Cardiac fibroblast (primary cell): ENCODE measurements around the gene CYB5B.
A peak's percentile ranks its signal among the peaks of the same experiment; 100 is the strongest.

Source experiments
- DNase-seq, 2 donors: peaks; one replicate each; pipeline versions ENCODE4 v3.0.0 to v3.0.0-alpha.2; 2010; ENCODE audit warnings: low read depth in 2 of 2
- H3K4me3 ChIP-seq, 2 donors: replicated peaks in 1 of 2; 1 replicate in 1 of 2; 2 replicates in 1 of 2; pipeline ENCODE4 v1.5.1; 2011; ENCODE audit warnings: low read depth in 2 of 2, low read length in 2 of 2, mild to moderate bottlenecking in 2 of 2, moderate library complexity in 1 of 2
- TF ChIP-seq, protein P1 (sequence below): IDR thresholded peaks from one replicate; pipeline ENCODE4 v1.5.1; 2011; ENCODE audit warnings: low read depth, mild to moderate bottlenecking, low read length, inconsistent platforms

Gene CYB5B

DNA sequence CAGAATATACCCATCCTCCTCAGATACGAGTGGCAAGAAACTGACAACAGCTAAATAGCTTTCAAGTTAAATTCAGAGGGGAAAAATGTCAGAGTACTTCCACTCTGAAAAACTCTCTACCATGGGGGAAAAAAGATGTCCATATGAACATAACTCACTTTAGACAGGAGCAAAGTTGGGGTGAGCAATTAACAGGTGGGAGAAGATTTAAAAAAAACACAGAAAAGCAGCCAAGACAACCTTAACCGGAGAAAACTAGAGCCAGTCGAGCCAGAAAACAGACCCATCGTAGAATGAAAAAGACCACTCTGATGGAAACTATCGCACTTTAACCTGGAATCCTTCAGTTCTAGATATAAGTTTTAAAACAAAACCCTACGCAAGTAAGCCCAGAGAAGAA lies 39.4 kb upstream of the CYB5B start:
- H3K4me3 ChIP-seq, result peak overlapping the region; percentile 63 to 82
- DNase-seq, result no peak
- TF ChIP-seq, protein P1, sequence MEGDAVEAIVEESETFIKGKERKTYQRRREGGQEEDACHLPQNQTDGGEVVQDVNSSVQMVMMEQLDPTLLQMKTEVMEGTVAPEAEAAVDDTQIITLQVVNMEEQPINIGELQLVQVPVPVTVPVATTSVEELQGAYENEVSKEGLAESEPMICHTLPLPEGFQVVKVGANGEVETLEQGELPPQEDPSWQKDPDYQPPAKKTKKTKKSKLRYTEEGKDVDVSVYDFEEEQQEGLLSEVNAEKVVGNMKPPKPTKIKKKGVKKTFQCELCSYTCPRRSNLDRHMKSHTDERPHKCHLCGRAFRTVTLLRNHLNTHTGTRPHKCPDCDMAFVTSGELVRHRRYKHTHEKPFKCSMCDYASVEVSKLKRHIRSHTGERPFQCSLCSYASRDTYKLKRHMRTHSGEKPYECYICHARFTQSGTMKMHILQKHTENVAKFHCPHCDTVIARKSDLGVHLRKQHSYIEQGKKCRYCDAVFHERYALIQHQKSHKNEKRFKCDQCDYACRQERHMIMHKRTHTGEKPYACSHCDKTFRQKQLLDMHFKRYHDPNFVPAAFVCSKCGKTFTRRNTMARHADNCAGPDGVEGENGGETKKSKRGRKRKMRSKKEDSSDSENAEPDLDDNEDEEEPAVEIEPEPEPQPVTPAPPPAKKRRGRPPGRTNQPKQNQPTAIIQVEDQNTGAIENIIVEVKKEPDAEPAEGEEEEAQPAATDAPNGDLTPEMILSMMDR, result no peak

DNA sequence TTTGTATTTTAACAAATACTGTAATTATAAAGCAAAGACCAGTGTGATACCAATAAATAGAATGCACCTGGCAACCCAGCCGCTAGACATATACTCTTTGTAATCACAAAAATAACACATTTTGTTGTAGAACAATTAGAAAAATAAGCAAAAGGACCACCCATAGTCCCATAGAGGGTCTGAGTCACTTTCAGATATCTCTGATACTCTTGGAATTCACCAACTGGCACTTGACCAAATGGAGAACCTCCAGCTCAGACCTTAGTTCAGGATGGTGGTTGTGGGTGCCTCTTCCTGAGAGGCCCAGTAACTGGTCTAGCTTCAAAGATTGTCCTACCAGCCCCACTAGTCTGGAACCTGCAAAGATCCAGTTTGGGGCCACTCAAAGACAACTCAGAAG lies 37.8 kb upstream of the CYB5B start:
- TF ChIP-seq, protein P1, result no peak
- H3K4me3 ChIP-seq, result no peak overlapping the region
- peak in 1 of 2 donors; percentile 36 for DNase-seq

DNA sequence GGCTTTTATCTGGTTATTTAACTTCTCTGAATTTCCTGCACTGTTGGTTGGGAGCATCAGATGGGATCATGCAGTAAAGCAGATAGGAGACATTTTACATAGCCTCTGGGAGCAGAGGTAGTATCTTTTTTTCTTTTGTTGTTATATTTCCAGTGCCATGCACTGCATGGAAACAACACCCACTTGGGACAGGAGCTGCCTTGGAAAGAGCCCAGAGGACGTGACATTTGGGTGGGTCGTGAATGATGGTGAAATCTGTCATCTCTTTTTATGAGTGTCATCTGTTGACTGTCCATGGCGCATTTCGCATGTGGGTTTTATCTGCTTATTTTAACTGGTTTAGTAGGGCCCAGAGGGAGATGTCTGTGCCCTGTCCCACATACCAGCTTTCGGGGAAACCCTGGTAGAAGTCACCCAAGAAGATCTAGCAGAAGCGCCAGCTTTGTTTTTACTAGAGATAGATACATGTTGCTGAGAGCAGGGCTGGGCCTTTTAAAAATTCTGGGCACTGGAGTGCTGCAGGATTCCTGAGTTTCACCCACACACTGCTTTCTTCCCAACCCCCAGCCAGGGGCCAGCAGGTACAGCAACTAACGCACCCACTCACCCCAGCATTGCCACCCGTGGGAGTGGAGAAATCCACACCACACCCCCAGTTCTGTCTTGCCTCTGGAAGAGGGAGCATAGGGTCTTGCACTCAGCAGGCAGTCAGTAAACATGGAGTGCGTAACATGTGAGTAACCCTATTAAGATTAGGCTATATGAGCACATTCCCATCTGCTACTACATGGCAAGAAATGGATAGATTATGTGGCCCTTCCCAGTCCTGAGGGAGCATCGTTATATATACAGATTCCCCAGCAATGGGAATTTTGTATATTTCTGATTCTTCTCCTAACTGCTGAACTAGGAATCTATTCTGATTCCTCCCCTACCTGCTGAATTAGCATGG lies 30.2 kb upstream of the CYB5B start:
- TF ChIP-seq, protein P1, result no peak
- no peak for DNase-seq
- H3K4me3 ChIP-seq, result no peak overlapping the region

DNA sequence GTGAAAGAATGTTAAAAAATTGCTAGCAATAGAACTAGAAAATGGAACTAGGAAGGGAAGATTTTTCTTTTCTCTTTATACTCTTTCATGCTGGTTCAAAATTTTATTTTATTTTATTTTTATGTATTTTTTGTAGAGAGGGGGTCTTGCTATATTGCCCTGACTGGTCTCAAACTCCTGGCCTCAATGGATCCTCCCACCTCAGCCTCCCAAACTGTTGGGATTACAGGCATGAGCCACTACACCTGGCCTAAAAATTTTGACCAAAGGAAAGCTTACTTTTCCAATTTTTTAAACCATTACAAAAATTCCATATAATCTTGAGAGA lies 28.6 kb upstream of the CYB5B start:
- no peak overlapping the region for H3K4me3 ChIP-seq
- TF ChIP-seq, protein P1, result no peak
- no peak for DNase-seq

DNA sequence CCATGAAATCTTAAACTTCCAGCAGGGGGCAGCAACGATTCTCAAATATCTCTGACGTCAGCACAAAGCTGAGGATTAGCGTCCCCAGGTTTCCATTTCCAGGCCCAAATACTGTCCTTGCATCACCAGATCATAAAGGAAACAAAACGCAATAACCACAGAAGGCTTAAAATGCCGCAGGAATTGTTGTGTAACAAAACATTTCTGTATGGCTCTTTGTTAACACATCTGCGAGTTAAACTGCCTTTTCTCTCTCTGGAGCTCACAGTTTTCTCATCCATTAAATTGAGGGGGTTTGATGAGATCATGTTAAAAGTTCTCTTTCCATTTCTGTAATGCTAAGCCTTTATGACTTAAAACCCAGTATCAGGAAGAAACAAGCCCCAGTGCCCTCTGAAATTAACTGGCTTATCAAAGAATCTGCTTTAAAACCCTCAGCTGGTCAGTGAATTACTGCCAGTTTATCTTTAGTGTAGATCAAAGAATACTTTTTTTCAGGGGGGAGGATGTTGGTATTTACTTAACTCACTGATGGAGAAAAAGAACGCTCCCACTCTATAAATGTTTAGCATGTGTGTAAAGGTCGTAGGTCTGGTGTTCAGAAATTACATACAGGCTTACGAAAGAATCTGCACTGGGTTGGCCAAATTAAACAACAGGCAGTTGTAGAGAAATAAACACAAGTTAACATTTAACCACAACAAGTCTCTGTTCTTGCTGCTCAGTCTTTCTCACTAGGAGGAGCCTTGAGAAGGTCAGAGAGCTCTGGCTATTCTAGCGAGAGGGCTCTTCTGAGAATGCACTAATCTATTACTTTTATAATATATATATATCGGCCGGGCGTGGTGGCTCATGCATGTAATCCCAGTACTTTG lies 28.0 kb upstream of the CYB5B start:
- peak; percentile 97 to 98 for DNase-seq
- TF ChIP-seq, protein P1, result peak; percentile 54
- peak overlapping the region in 1 of 2 donors; percentile 7 for H3K4me3 ChIP-seq

DNA sequence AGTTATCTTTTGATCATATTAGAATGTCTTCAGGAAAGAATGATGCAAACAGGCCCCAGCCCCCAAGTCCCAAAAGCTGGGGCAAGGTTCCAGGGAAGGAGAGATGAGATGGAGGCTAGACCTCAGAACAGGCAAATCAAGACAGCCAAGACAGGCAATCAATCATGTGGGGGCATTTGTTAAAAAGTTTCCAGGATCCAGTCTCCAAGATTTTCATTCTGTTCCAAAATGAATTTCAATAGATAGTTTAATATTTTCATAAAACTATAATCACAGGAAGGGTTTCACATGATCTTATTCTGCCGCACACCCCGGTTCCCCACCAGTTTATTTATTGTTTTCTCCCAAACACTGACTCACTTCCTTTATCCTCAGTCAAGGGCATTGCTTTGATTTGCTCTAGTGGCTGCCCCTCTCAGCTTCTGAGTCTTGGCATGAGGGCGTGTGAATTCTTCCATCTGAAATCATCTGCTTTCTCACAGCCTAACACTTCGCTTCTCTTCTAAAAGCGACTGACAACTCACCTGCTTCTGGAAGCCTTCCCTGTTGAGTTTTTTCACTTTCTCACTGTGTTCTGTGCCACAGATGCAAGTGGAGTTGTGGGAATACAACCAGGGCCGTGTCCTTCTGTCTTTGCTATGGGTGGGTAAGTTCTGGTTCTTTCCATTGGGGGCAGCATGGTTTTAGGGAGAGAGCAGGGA lies 26.4 kb upstream of the CYB5B start:
- peak; percentile 85 to 88 for DNase-seq
- no peak overlapping the region for H3K4me3 ChIP-seq
- TF ChIP-seq, protein P1, result peak; percentile 76
